GM12875 (cell line): ENCODE results near the gene GNRH2.
A peak's percentile ranks its signal among the peaks of the same experiment; 100 is the strongest.

Experiments used
- H3K4me3 ChIP-seq: one replicate; pipeline ENCODE4 v1.5.1; 2011; ENCODE audit warnings: low read depth, low read length, control low read depth
- CTCF ChIP-seq: IDR thresholded peaks from 2 replicates; pipeline ENCODE4 v1.5.1; 2011; ENCODE audit warnings: low read depth, mild to moderate bottlenecking, control low read depth, inconsistent platforms, low read length, moderate library complexity, borderline replicate concordance; ENCODE audit not compliant: insufficient read depth

GNRH2 gene

GRCh38 chr20:3084986-3085360 is 41.6 kb downstream of the GNRH2 start:
- TF ChIP-seq CTCF, result no peak
- no peak overlapping the region for H3K4me3 ChIP-seq

DNA sequence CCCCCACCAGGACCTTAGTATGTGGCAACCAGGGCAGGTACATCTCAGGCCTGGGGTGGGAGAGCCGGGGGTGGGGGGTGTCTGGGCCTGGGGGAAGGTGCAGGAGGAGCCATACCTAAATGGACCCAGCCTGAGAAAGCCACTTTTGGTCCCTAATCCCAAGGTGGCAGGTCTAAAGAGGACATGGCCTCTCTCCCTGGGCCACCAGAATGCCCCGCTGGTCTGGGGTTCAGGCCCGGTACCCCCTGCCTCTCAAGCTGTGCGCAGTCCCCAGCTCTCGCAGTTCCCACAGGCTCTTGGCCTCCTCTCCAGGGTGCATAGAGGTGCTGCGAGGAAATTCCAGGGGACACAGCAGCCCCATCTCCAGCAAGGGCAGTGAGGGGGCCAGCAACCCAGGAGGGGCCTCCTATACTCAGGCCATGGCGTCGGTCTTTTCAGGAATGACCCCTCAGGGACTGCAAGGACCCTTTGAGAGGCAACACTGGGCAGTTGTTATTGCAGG is 42.2 kb downstream of the GNRH2 start:
- H3K4me3 ChIP-seq, result no peak overlapping the region
- TF ChIP-seq CTCF, result no peak

DNA sequence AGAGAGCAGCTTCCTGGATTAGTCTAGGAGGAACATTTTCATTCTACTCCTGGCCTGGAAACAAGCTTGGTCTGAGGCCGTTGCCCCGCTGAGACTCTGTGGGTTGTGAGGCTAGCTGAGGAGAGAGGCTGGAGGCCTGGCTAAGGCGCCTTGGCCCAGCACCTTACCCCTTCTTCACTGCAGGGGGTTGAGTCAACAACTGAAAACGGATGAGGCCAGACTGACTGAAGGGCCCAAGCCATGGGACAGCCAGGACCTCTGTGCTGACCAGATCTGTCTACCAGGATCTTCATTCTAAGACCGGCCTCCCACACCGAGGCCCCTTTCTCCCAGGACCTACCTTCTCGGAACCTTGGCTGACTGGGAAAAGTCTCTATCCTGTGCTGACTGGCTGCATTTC is 44.6 kb downstream of the GNRH2 start:
- no peak for TF ChIP-seq CTCF
- no peak overlapping the region for H3K4me3 ChIP-seq

- no peak overlapping the region for H3K4me3 ChIP-seq
- TF ChIP-seq CTCF, result no peak
Observed at GRCh38 chr20:3090565-3090964, 47.1 kb downstream of the GNRH2 start.

GRCh38 chr20:3092611-3093379 is 49.4 kb downstream of the GNRH2 start:
- peak overlapping the region; percentile 47 for H3K4me3 ChIP-seq
- TF ChIP-seq CTCF, result no peak

- H3K4me3 ChIP-seq, result no peak overlapping the region
- no peak for TF ChIP-seq CTCF
Observed at GRCh38 chr20:3093861-3094361, 50.5 kb downstream of the GNRH2 start.
